Tibial nerve (tissue), 4 donors: ENCODE data around the gene GAREM1. TPM values are rescaled to one million over a fixed set of nuclear protein-coding genes. Genes with fewer than 3 reads are reported as not detected.

ENCODE experiments used
- DNase-seq, 2 donors: peaks; one replicate each; pipeline ENCODE4 v3.0.0-alpha.2; 2019; ENCODE audit warnings: low spot score in 2 of 2
- H3K27ac ChIP-seq, 4 donors: fragments of 200-600 bp; sonication (generic) in 3 of 4; one replicate each; pipeline ENCODE4 v1.5.1; 2017 to 2019; ENCODE audit warnings: mild to moderate bottlenecking in 1 of 4
- H3K27me3 ChIP-seq, 2 donors: fragments of 200-600 bp; sonication (generic) in 1 of 2; one replicate each; pipeline versions ENCODE4 v1.5.1 to v1.6.0; 2017 to 2019
- H3K36me3 ChIP-seq, 3 donors: fragments of 200-600 bp; sonication (generic); one replicate each; pipeline ENCODE4 v1.5.1; 2018 to 2019
- H3K4me1 ChIP-seq, 4 donors: fragments of 200-600 bp; sonication (generic) in 3 of 4; one replicate each; pipeline ENCODE4 v1.5.1; 2017 to 2019
- H3K4me3 ChIP-seq, 4 donors: fragments of 200-600 bp; sonication (generic) in 3 of 4; one replicate each; pipeline ENCODE4 v1.5.1; 2017 to 2019; ENCODE audit warnings: mild to moderate bottlenecking in 1 of 4, moderate library complexity in 1 of 4
- H3K9me3 ChIP-seq, 4 donors: fragments of 200-600 bp; sonication (generic) in 3 of 4; one replicate each; pipeline ENCODE4 v1.5.1; 2017 to 2019
- EP300 ChIP-seq, 2 donors: sonication (generic); formaldehyde crosslinking; IDR thresholded peaks; one replicate each; pipeline ENCODE4 v1.6.1; 2017; ENCODE audit warnings: antibody characterized with exemption in 2 of 2, mild to moderate bottlenecking in 1 of 2
- POLR2A ChIP-seq, 2 donors: fragments of 450-650 bp; IDR thresholded peaks; one replicate each; pipeline ENCODE4 v1.6.1; 2017; ENCODE audit warnings: antibody characterized with exemption in 2 of 2, mild to moderate bottlenecking in 2 of 2, moderate library complexity in 2 of 2
- WGBS, 2 donors: methylation state at CpG; one replicate each; pipeline ENCODE4 v1.1.5; 2018; 5-methylcytosine and 5-hydroxymethylcytosine counted together
- total RNA-seq, 4 donors: library from RNA; depleted of rRNA; stranded (reverse); fragments of >200 nt; gene quantifications; one replicate each; pipeline ENCODE4 v1.1.0, GENCODE V29; 2016
- TF ChIP-seq, protein P1 (sequence below), 5 experiments: fragments of 200-600 bp in 3 of 5; fragments of 450-650 bp in 2 of 5; sonication (generic) in 3 of 5; IDR thresholded peaks; one replicate each; pipeline ENCODE4 v1.5.1; 2016 to 2019; ENCODE audit warnings: antibody characterized with exemption in 5 of 5, mild to moderate bottlenecking in 3 of 5, moderate library complexity in 2 of 5

The GAREM1 gene
- total RNA-seq, 4 donors from 2014 or later: 25.1 to 33.0 (median 30.7) TPM

DNA sequence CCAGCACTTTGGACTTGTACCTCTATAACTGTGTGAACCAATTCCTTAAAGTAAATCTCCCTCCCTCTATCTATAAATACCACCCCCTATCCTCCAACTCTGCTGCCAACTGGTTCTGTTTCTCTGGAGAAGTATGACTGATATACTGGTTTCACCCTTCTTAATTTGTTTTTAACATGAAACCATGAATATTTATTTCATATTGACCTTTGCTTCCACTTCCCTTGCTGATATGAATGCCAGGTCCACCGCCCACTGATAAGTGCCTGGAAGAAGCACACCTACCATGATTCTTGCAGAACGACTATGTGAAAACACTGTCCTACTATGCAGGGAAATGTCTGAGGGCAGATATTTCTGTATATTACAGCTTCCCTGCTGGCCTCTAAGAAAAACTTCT, 131.6 kb downstream of the GAREM1 start:
- no peak overlapping the region for H3K4me3 ChIP-seq
- no peaks in the 10 kb centered on the region for H3K9me3 ChIP-seq
- peaks cover 0 to 20% (median 4%) of the 10 kb centered on the region in 4 donors for H3K4me1 ChIP-seq
- H3K36me3 ChIP-seq: peaks cover 0 to 3% (median 0%) of the 10 kb centered on the region in 3 donors
- H3K27me3 ChIP-seq: no peaks in the 10 kb centered on the region
- TF ChIP-seq, protein P1, sequence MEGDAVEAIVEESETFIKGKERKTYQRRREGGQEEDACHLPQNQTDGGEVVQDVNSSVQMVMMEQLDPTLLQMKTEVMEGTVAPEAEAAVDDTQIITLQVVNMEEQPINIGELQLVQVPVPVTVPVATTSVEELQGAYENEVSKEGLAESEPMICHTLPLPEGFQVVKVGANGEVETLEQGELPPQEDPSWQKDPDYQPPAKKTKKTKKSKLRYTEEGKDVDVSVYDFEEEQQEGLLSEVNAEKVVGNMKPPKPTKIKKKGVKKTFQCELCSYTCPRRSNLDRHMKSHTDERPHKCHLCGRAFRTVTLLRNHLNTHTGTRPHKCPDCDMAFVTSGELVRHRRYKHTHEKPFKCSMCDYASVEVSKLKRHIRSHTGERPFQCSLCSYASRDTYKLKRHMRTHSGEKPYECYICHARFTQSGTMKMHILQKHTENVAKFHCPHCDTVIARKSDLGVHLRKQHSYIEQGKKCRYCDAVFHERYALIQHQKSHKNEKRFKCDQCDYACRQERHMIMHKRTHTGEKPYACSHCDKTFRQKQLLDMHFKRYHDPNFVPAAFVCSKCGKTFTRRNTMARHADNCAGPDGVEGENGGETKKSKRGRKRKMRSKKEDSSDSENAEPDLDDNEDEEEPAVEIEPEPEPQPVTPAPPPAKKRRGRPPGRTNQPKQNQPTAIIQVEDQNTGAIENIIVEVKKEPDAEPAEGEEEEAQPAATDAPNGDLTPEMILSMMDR (IDR thresholded peaks at IDR 0.05): no peak
- TF ChIP-seq EP300 (IDR thresholded peaks at IDR 0.05) (no peak), POLR2A (IDR thresholded peaks at IDR 0.05) (no peak)
- WGBS, 2 donors: 67 to 74% methylated on average over 2 of the region's 2 CpGs
- DNase-seq: no peak
- H3K27ac ChIP-seq: no peak overlapping the region

DNA sequence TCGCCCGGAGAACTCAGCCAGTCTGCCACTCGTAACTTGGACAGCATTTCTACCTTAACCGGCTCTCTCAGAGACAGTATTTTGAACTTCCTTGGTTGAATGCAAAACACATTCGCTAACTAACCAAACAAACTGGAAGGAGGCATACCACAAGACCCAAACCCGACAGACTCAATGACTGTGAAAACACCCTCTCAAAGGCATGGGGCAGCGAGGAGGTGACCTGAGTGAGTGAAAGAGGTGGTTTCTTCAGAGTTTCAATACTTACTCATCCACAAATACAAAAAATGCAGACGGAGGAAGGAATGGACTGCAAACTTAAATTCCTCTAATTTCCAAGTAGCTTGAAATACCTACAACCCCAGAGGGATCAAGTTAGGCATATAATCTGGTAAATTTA, 132.9 kb downstream of the GAREM1 start:
- no peak for TF ChIP-seq EP300 (IDR thresholded peaks at IDR 0.05)
- no peak for TF ChIP-seq POLR2A (IDR thresholded peaks at IDR 0.05)
- TF ChIP-seq, protein P1 (IDR thresholded peaks at IDR 0.05): no peak
- 86 to 88% methylated on average over 8 of the region's 8 CpGs for WGBS, 2 donors
- no peak overlapping the region for H3K27ac ChIP-seq
- H3K4me3 ChIP-seq: no peak overlapping the region
- H3K36me3 ChIP-seq: peaks cover 0 to 3% (median 0%) of the 10 kb centered on the region in 3 donors
- no peak for DNase-seq
- H3K4me1 ChIP-seq: peaks cover 0 to 19% (median 4%) of the 10 kb centered on the region in 4 donors
- no peaks in the 10 kb centered on the region for H3K27me3 ChIP-seq
- H3K9me3 ChIP-seq: no peaks in the 10 kb centered on the region

DNA sequence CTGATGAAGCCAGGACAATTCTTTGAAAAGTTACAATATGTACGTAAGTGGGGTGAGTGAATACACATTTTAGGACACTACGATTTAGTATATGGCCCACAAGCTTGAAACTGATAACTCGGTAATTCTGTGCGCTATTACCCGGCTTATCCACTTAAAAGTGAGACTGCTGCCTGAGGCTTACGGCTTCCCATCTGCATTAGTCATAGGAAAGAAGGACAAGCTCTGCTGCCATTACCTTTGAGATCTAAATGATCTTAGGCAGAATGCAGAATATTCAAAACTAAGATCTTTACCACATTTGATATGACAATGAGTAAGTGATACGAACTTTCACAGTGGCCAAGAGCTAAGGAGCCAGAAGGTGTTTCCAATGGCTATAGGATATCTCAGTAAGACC, 133.3 kb downstream of the GAREM1 start:
- 94 to 96% methylated on average over 7 of the region's 7 CpGs for WGBS, 2 donors
- Histone ChIP-seq H3K4me1 (peaks cover 0 to 19% (median 4%) of the 10 kb centered on the region in 4 donors), H3K4me3 (no peak overlapping the region), H3K27ac (no peak overlapping the region), H3K36me3 (peaks cover 0 to 3% (median 0%) of the 10 kb centered on the region in 3 donors), H3K27me3 (no peaks in the 10 kb centered on the region), H3K9me3 (no peaks in the 10 kb centered on the region)
- no peak for DNase-seq
- no peak for TF ChIP-seq EP300 (IDR thresholded peaks at IDR 0.05)
- TF ChIP-seq POLR2A (IDR thresholded peaks at IDR 0.05): no peak
- TF ChIP-seq, protein P1 (IDR thresholded peaks at IDR 0.05): no peak

DNA sequence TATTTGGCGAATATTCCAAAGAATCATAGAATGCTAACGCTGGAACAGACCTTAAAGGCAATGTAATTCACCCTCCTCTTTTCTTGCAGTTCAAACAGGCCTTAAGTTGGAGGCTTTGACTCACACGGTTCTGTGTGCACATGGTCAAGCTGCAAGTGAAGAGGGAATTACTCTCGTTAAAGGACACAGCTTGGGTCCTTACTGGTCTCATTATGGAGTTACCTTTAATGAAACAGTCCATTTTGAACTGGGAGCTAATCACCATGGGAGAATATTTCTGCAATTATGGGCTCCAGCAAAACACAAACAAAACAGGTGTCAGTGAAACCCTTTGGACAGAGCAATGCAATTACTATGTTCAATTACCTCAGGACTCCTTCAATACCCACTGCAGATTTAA, 135.5 kb downstream of the GAREM1 start:
- Histone ChIP-seq H3K27me3 (no peaks in the 10 kb centered on the region), H3K36me3 (no peaks in the 10 kb centered on the region), H3K4me3 (no peak overlapping the region), H3K4me1 (peaks cover 0 to 19% (median 4%) of the 10 kb centered on the region in 4 donors), H3K27ac (no peak overlapping the region), H3K9me3 (no peaks in the 10 kb centered on the region)
- WGBS, 2 donors: 44 to 49% methylated on average over 4 of the region's 4 CpGs
- no peak for DNase-seq
- TF ChIP-seq, protein P1 (IDR thresholded peaks at IDR 0.05): no peak
- TF ChIP-seq EP300 (IDR thresholded peaks at IDR 0.05) (no peak), POLR2A (IDR thresholded peaks at IDR 0.05) (no peak)

DNA sequence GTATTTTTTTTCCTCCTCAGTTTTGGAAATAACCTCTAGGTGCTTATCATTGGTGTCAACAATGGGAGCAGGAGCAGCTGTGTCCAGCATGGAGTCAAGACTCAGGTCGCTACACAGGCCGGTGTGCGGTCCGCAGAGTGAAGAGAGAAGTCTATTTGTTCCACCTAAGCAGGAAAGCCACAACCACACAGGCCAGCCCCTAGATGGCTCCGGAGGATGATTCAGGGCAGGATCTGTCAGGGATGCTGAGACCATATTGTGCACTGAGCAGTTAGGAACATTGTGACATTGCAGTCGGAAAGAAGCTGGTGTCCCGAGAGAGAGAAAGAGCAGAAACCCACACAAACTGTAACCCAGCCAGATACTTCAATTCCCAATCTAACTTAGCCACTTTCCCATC, 136.9 kb downstream of the GAREM1 start:
- no peaks in the 10 kb centered on the region for H3K27me3 ChIP-seq
- H3K27ac ChIP-seq: no peak overlapping the region
- no peak overlapping the region for H3K4me3 ChIP-seq
- peaks cover 0 to 20% (median 4%) of the 10 kb centered on the region in 4 donors for H3K4me1 ChIP-seq
- 85 to 88% methylated on average over 7 of the region's 7 CpGs for WGBS, 2 donors
- no peaks in the 10 kb centered on the region for H3K36me3 ChIP-seq
- no peak for TF ChIP-seq POLR2A (IDR thresholded peaks at IDR 0.05)
- TF ChIP-seq, protein P1 (IDR thresholded peaks at IDR 0.05): peak in 2 of 5 experiments; percentile 11 to 17
- no peaks in the 10 kb centered on the region for H3K9me3 ChIP-seq
- no peak for DNase-seq
